Stimulated activated CD4-positive, alpha-beta T cell treated with anti-CD3 and anti-CD28 coated beads, Interleukin-4, amount 100 ng/mL, for 24 hours (primary cell): ENCODE results near the gene ACOXL.
"Not testable (repeated sequence)": the region's sequence is repeated elsewhere in the genome, so short reads cannot be mapped to it uniquely, and the experiment has no call there.

Experiments used
- DNase-seq: peaks from one replicate; pipeline ENCODE4 v3.0.0-alpha.2; 2020

Gene ACOXL

DNA sequence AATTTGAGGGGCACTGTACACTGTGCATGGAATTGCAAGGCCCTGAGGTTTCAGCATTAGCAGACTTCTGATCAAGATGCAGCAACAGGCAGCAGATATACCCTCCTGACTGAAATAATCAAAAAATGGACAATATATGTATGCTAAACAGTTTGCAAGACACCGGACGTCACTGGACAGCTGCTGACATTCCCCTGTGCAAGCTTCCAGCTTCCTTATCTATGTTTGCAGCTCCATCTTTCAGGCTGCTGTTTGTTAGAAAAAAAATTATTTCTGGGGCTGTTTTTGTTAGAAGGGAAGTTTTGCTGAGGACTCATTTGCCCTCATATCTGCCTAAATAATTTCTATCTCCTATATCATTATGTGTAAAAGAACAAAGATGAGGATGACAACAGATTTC is 208.9 kb downstream of the ACOXL start:
- no peak for DNase-seq

DNA sequence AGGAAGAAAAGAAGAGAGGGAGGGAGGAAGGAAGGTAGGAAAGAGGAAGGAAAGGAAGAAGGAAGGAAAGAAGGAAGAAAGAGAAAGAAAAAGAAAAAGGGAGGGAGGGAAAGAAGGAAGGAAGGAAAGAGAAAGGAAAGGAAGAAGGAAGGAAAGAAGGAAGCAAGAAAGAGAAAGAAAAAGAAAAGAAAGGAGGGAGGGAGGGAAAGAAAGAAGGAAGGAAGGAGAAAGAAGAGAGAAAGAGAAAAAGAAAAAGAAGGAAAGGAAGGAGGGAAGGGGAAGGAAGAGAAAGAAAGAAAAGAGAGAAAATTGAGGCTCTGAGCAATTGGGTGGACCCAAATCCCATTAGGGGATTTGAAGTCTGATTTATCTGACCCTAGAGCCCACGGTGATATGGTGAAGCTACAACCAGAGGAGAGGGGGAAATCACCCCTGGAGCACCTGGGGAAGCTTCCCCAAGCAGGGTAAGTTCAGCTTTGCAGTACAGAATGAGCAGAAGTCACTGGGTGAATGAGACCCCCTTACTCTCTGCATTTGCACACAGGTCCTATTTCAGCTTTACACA is 210.8 kb downstream of the ACOXL start:
- no peak for DNase-seq

DNA sequence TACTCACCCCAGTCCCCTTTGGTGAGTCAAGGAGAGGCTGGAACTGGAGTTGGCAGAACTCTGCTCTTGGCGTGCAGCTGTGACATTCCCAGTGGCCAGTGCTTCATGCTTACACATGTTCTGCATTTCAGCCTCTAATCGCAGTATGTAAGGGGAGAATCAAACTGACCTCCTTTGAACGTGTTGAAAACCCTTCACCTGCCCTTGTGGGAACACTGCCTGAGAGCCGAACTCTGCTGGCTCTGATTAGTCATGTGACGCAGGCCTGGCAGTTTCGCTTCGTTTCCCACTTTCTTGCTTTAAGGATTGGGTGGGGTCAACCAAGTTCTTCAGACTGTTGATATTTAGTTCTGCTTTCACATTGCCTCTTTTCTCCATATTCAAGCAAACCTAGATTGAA is 214.5 kb downstream of the ACOXL start:
- no peak for DNase-seq

DNA sequence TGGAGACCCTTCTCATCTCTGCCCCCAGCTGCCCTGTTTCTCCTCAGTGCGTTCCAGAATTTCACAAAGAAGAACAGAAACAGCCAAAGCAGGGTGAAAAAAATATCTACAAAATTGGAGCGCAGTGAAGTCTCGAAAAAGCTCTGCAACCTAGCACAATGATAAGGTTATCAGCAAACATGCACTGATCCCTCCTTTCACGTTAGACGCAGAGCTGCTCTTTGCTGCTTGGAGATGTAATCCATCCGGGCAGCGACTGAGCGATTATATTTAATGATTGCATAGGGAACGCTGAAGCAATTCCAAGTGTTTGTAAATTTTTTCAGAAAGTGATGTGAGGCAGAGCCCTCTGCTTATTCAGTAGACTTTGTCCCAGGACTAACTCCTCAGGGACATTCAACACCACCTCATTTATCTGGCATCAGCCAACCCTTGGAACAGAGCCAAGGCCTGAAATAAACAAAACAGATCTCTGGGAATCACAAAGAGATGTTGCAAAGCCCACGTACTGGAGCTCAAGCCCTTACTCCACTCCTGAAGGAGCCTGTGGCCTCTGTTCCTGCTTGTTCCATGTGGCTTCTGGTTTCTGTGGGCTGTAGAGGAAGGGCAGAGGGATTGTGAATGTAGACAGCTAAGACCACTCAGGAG is 215.8 kb downstream of the ACOXL start:
- no peak for DNase-seq

DNA sequence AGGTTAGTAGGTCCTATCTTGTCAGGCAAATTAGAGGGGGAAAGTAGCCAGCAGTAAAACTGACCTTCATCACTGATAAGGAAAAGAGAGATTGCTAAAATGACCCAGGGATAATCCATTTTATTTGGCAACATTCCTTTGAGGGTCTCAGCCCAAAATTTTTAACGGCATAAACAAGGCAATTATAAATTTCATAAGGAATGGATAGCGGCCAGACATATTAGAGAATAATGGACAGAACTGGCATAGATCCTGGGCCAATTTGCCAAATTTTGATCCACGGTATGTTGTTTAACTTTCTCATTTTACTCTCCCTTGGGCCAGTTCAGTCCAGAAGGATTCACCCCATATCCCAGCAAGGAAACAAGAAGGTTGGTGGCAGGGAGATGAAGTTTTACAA is 217.9 kb downstream of the ACOXL start:
- DNase-seq: no peak

DNA sequence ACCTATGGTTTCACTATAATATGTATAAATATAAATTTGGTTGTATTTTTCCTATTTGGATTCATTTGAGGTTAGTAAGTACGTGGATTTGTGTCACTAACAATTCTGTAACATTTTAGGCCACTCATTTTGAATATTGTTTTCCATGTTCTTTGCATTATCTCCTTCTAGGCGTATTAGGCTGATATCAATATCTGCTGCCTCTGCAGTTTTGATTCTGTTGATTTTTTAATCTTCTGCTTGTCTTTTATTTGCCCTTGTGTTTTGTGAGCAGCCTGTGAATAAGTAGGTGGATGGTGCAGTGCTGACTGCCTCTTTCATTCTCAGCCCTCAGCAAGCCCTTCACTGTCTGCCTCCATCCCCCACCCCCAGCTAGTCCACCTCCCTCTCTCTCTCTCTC is 222.7 kb downstream of the ACOXL start:
- no peak for DNase-seq

DNA sequence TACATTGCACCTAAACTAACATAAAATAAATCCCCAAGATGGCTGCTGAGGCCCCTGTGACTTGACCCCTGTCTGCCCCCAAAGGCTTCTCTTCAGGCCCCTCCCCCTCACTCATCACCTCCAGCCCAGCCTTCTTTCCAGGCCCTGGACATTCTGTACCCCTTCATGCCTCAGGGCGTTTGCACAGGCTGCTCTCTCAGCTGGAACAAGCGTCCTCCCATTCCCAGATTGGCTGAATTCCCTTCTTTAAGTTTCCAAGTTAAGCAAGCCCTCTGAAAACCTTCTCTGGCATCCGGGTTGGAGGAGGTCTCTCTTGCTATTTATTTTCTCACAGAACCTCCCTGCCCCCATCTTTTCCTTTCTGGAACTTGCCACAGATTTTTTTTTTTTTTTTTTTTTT is 223.2 kb downstream of the ACOXL start:
- DNase-seq: no peak

DNA sequence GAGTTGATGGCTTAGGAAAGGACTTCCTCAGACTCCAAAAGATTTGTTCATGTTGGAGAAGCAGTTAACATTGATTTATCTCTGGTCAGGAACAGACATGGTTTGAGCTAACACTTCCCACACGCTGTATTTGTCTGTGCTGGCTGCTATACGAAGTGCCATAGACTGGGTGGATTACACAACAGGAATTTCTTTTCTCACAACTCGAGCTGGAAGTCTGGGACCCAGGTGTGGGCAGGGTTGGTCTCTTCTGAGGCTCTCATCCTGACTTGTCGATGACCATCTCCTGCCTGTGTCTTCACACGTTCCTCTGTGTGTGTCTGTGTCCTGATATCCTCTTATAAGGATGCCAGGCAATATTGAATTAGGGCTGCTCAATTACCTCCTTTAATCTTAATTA is 224.9 kb downstream of the ACOXL start:
- no peak for DNase-seq

DNA sequence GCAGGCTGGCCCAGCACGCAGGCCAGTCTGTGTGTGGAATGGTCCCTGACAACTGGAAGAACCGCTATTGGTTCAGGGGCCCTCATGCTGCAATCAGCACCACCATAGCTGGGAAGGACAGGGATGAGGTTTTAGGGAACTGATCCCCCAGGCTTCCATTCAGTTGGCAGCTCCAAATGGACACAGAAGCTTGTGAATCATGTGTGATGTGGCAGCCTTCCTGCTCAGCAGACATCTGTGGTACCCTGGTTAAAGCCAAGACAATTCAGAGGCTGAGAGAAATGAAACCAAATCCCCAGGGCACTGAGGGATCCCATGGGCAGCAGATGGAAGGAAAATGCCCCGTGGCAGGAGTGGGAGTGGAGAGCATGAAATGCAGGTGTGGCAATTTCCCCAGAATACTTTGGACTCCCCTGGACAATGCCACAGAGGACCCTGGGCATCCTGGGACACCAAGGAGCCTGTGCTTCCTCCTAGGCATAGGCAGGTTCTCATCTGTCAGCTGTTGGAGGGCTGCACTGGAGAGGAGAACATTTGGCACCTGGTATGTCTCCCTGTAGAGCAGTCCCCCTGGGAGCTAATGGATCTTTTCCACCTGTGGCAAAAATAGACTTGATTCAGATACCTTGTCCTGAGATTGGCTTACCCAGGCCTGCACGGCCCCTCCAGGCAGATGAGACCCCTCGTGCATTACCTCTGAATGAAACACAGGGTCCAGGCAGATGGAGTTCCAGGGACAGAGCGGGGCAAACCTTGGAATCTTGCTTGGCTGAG is 226.2 kb downstream of the ACOXL start:
- DNase-seq: no peak

DNA sequence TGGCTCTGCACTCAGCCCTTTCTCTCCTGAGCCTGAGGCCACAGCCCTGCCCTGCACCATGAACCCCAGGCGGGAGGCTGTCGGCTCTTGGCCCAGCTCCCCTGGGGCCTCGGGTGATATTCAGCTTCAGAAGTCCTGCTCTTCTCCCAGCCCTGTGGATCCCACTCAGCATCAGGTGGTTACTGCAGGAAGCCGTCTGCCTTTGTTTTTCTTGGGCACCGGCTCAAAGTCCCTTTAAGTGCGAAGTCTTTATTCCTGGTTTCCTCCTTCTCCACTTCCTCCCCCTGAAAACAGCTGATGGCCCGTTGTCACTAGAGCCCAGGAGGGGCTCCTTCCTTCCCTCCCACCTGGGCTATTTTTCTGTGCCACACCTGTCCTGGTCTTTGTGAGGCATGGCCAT is 226.8 kb downstream of the ACOXL start:
- DNase-seq: no peak

DNA sequence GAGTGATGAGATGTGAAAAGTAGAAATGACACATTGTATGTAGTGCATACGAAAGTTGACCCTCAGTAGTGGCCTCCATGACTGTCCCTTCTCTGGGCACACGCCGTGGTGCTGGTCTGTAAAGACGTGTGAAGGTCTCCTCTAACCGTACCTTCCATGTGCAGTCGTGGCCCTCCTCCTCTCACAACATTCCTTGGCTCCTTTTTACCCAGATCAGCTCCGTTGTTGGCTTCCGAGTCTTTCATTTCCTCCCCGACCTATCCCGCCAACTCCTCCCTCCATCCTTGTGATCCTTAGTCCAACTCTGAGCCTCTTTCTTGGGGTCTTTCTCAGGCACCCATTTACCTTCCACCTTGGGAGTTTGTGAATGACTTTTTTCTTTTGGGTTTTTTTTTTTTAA is 227.9 kb downstream of the ACOXL start:
- no peak for DNase-seq

DNA sequence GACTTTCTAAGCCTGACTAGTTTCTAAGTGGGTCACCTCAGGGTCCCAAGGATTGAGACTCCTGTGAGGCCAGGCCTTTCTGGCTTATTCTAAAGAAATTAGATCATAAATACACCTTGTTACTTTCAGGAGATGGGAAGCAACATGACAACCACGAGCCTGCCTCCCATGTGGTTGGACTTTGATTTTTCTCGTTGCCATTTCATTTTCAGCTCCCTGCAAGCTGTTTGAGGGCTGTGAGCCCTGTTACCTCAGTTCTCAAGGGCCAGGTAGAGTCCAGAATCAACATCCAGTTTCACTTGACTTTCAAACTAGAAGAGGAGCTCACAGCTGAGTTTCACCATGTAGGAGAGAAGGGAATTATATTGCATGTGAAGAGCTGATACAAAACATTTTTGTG is 228.6 kb downstream of the ACOXL start:
- no peak for DNase-seq

DNA sequence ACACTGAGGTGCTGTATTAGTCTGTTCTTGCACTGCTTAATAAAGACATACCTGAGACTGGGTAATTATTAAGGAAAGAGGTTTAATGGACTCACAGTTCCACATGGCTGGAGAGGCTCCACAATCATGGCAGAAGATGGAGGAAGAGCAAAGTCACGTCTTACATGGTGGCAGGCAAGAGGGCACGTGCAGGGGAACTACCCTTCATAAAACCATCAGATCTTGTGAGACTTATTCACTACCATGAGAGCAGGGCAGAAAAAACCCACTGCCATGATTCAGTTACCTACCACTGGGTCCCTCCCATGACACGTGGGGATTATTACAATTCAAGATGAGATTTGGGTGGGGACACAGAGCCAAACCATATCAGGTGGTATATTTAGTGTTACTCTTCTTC is 229.3 kb downstream of the ACOXL start:
- not testable (repeated sequence) for DNase-seq

DNA sequence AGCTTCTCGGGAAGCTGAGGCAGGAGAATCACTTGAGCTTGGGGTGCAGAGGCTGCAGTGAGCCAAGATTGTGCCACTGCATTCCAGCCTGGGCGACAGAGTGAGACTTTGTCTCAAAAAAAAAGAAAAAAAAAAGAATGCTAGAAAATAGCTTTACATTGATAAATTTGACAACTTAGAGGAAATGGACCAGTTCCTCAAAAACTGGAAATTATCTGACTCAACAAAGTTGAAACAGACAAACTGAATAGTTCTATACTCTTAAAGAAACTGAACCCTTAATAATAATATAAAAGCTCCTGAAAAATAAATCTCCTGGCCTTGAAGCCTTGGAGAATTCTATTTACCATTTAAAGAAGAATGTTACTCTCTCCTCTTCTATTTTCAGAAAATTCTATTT is 237.3 kb downstream of the ACOXL start:
- no peak for DNase-seq

DNA sequence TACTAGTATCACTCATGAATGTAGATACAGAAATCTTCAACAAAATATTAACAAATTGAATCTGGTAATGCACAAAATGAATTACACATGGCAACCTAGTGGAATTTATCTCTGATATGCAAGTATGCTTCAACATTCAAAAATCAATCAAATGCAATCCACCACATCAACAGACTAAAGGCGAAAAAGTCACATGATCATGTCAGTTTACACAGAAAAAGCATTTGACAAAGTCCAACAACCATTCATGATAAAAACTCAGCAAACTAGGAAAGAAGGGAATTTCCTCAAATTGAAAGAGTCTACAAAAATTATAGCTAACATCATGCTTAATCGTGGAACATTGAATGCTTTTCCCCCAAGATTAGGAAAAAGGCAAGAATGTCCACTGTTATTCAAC is 237.8 kb downstream of the ACOXL start:
- DNase-seq: no peak

DNA sequence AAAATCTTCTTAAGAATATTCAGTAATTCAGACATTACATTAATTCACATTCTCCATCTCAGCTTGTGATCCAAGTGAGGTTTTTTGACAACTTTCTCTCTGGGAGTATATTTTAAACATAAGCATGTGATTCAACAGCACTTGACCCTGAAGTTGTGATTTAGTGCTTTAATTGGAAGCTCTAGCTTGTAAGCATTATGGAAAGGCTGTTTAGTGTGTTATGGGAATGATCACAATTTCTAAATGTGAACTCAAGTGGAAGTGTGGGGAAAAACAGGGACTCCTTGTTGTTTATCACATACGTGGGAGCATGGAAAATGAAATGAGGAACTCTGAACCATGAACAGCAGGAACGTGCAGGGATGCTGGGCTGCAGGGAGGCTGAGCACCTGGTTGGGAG is 239.4 kb downstream of the ACOXL start:
- no peak for DNase-seq

DNA sequence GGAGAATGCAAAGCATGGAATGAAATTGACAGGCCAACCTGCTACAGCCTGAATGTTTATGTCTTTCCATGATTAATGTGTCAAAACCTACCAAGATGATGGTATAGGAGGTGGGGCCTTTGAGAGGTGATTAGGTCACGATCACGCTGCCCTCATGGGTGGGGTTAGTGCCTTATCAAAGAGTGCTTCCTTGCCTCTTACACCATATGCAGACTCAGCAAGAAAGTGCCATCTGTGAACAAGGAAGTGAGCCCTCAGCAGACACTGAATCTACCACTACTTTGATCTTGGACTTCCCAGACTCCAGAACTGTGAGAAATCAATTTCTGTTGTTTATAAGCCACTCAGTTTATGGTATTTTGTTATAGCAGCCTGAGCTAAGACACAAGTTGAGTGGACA is 240.9 kb downstream of the ACOXL start:
- DNase-seq: no peak

DNA sequence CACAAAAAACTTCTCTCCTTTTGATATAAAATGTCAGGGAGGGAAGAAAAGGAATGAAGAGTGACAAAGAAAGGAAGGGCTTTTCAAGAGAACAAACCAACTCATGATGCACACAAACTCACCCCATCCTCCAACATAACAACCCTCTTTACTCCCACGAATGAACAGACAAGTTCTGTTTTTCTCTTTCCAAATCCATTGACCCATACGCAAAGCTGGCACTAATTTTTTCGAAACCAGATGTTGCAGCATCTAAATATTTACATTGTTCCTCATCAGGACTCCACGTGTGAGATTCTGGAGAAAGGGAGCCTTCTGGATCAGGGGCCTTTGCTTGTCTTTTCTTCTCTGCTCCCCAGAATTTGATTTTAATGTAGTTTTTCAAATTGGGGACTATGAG is 245.0 kb downstream of the ACOXL start:
- no peak for DNase-seq

DNA sequence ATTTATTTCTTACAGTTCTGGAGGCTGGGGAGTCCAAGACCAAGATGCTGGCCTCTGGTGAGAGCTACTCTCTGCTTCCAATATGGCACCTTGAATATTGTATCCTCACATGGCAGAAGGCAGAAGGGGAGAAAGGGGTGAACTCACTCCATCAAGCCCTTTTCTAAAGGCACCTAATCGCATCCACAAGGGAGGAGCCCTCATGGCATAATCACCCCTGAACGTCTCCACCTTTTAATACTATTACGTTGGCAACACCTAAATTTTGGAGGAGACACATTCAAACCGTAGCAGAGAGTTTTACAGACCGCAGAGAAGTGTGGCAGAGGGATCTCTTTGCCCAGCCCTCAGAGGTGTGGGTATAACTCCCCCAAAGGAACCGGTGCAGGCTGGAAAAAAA is 245.8 kb downstream of the ACOXL start:
- DNase-seq: no peak

DNA sequence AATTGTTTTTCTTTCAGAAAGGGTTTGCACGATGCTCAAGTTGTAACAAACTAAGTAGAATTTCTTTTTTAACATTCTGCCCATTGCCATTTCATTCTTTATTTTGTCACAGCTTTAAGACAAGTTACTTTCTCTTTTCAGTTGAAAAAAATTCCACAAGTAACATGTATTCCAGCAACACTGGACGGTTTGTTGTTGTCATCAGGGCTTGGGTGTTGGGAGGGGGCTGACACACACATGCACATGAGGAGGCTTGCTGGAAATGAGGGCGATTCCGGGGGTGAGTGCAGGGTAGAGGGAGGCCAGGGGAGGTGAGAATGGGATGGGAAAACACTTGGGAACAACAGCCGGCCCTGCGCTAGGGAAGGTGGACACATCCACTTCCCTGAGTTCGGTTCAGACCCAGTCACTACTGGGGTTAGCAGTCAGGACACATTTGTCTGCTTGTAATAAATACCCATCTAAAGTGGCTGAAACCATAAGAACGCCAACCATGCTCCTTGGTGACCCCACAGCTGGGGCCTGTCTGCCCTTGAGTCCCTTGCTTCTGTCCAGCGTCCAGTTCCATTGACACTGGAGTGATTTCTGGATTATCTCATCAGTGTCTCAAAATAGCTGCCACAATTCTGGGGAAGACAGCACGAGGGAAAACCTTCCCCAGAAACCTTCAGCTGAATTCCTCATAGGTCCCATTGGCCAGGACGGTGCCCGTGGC is 246.5 kb downstream of the ACOXL start:
- no peak for DNase-seq

DNA sequence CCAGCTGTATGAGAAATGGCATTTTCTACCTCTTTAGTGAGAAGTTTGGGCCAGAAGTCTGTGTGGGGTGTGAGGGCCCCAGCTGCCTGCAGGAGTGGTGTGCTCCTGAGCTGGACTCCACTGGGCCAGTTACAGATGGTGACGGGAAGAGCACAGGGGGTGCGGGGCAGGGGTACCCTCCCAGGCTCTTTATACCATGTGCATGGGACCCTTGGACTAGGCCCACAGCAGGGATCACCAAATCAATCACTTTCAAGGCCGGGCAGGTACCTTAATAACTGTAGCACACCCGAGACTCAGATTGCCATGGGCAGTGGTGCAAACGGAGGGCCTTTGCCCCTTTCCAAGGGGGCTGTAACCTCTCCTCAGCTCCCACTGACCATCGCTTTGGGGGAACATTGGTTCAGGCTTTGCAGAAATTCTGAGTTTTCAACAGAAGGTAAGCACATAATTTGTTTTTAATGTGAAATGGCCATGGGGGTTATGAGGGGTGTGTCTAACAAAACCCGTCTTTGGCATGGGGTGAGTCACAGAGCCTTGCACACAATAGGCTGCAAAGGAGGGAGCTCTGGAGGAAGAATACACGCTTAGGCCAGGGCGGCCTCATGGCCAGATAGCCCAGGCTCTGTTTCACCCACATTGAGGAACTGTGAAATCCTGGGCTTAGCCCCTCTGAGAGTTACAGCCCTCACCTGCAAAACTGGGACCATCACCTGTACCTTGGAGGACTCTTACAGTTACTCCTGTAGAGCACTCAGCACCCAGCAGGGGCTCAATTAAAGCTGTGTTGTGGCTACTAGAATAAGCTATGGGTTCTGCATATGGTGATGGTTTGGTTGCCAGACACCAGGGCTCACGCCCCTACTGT is 247.3 kb downstream of the ACOXL start:
- DNase-seq: no peak

DNA sequence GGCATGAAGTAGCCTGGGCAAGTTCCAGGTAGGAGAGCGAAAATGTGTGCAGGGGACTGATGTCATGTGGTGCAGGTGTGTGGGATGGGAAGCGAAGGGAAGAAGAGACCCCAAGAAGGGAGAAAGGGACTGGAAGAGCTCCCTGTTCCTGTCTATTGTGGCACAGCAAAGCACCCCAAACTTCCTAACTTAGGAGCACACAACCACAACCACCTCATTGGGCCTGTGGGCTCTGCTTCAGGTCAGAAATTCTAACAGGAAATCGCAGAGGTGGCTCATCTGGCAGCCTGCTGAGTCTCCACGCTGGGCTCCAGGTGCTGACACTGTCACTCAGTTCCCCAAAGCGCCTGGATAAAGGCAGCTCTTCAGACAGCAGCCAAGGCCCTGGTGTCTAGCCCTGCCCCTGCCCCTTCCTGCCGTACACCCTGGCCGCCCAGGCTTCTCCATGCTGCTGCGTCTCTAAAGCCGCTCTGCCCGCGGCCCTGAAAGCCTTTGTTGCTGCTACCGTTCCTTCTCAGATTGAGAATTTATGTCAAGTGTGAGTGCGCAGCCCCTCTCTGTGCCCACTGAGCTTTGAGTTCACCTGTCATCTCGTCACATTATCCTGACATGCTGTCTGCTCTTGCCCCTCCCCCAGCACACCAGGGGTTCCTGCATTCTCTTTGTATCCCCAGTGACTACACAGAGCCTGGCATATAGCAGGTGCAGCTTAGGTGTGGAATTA is 248.1 kb downstream of the ACOXL start:
- no peak for DNase-seq
